ENCODE results near the gene TFAP2B.

Gene TFAP2B

GRCh38 chr6:50848989-50849795, 30.5 kb downstream of the TFAP2B start:
- DNase-seq (ENCODE audit: low read depth): no peak

- no peak for DNase-seq (ENCODE audit: low read depth)
Measured at GRCh38 chr6:50849796-50850180, 31.1 kb downstream of the TFAP2B start.

GRCh38 chr6:50850223-50851048, 31.8 kb downstream of the TFAP2B start:
- DNase-seq (ENCODE audit: low read depth): no peak

DNA sequence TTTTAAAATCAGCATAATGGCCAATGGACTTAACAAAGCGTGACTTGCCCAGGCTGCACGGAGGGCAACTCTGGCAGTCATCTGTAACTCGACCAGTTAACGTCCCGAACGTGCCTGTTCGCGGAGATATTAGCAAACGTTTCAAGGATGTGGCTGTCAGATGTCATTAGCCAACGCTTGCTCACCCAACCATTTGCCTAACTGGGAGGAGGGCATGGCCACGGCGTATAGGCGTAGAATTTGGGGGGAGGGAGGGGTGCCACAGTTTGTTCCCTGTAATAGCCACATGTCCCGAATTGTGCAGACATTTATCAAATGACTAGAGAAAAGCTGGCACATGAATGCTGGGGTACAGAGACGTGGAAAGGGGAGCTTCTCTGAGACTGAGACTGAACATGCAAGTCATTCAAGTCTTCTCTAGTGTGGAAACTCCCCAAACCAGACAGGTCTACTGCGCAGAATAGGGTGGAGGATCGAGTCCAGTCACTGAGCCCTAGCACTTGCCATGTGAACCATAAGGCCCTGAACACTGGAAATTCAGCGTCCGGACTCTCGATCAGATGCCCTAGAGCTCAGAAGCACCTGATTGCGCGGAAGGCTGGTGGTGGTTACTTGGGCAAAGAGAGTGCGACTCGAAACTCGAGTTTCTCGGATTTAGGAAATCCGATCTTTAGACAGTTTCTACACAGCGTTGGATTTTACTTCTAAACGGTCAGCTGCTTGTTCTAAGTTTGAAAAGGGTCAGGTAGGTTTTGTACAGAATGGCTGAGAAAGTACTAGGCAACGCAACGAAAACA, 32.6 kb downstream of the TFAP2B start:
- no peak for DNase-seq (ENCODE audit: low read depth)

- no peak for DNase-seq (ENCODE audit: low read depth)
Measured at GRCh38 chr6:50853939-50854338, 35.3 kb downstream of the TFAP2B start.

DNA sequence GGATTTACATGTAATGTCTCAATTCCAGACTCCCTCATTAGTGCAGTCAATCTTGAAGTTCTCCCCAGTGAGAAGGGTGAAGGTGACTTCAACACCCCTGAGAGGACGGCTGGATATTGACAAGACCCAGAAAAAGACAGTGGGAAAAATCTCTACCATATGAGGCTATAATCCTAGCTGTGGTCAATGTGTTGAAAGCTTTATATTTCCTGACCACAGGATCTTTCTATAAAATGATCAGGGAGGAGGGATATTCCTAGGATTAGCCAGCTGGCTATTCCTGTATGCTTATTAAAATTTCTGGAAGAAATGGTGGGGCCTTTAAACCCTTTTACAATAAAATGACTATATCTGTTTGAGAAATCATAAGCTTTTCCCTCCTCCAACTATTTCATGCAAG, 43.0 kb downstream of the TFAP2B start:
- no peak for DNase-seq (ENCODE audit: low read depth)

DNA sequence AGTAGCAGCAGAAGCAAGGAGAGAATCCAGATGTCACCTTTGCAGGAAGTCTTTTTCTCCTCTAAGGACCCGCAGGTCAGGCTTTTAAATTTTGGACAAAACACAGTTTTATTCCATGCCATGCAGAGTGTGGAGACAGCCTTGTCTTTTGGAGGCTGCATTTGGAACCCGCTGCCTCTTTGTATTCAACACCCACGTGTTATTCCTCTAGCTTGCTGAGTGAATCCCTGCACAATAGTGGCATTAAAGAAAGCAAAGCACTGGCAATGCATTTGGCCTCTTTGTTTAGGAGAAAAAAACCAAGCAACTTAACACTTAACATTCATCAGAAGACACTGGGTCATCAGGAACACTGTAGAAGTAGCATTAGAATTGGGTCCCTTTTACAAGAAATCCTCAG, 43.5 kb downstream of the TFAP2B start:
- no peak for DNase-seq (ENCODE audit: low read depth)

- DNase-seq (ENCODE audit: low read depth): no peak
Measured at GRCh38 chr6:50864601-50865000, 45.9 kb downstream of the TFAP2B start.

- DNase-seq (ENCODE audit: low read depth): no peak
Measured at GRCh38 chr6:50868466-50868865, 49.8 kb downstream of the TFAP2B start.

DNA sequence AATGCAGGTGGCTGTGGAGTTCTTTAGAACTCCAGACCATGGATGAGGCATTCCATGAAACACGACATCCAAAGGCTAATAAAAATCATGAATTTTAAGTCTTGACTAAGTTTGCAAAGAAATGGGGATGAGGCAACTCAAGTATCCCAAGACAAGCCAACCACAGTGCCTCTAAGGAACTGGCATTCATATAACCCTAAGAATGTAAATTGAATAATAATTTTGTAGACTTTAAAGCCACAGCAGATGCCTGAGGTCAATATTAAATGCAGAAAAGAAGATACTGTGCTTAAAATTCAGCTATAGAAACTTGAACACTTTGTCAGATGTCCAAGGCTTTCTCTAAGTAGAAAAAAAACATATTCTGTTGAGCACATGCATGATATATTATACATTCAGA, 54.5 kb downstream of the TFAP2B start:
- no peak for DNase-seq (ENCODE audit: low read depth)

DNA sequence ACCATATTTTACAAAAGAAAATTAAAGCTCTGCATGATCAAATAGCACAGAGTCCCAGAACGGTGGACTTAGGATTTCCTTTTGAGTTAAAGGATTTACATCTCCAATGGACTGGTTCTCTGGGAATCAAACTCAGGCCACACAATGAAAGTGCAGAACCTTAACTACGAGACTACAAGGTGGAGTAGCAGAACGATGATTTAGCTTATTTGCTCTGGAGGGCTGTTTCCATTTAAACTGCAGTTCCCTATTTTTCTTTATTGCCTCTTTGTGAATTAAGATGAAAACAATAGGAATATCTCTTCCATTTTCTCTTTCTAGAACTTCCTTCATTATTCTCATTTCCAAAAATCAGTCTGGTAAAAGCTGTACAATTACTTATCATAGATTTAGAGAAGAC, 65.7 kb downstream of the TFAP2B start:
- DNase-seq (ENCODE audit: low read depth): no peak

DNA sequence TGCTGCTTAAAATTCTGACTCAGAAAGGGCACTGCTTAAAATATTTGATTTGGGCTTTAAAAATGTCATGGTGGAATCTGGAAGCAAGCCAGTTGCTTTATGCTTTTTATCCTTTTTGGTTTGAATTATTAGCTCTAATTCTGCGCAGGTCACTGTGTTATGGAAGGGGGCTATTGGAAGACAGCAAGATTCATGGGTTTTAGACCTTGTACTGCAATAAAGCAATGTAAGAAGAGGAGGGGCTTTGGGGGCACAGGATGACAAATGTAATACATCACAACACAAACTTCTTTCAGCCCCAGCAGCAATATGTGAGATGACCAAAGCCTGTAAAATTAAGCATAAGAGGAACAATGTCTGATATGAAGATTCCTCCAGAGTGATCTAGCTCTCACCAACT, 68.4 kb downstream of the TFAP2B start:
- no peak for DNase-seq (ENCODE audit: low read depth)

GRCh38 chr6:50889497-50889896, 70.8 kb downstream of the TFAP2B start:
- DNase-seq (ENCODE audit: low read depth): no peak

- DNase-seq (ENCODE audit: low read depth): no peak
Measured at GRCh38 chr6:50889935-50890334, 71.3 kb downstream of the TFAP2B start.

DNA sequence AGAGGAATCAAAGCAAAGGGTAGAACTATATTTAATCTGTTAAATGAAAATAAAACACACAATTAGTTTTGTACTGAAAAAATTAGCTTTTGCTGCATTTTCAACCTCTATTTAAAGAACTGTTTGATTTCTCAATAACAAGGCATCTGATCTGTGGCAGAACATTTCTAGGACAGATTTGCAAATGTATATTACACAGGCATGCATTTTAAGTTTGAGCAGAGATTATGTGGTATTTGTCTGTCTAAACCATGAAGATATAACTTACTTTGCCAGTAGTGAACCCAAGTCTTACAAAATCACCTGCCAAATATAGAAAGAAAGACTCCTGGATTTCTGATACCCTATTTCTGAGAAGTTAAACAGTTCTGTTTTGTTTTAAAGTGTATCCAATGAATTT, 71.9 kb downstream of the TFAP2B start:
- DNase-seq (ENCODE audit: low read depth): no peak

GRCh38 chr6:50891290-50891689, 72.6 kb downstream of the TFAP2B start:
- no peak for DNase-seq (ENCODE audit: low read depth)
